Neural cell (in vitro differentiated cells): ENCODE results near the gene KMT5B. TPM values are rescaled to one million over a fixed set of nuclear protein-coding genes. Genes with fewer than 3 reads are reported as not detected.

Experiments used
- H2AFZ ChIP-seq: fragments of 200-600, 300-800 bp; sonication (generic), shearing (Covaris generic); 2 replicates; pipeline ENCODE4 v1.6.0; 2014; ENCODE audit warnings: low read depth, mild to moderate bottlenecking, antibody characterized with exemption, low read length, moderate library complexity
- H3F3A ChIP-seq: fragments of 200-600 bp; shearing (Covaris generic); 2 replicates; pipeline ENCODE4 v1.6.1; 2016; ENCODE audit warnings: mild to moderate bottlenecking, moderate library complexity, mixed read lengths, antibody characterized with exemption, low read length; ENCODE audit not compliant: insufficient read depth, poor library complexity, severe bottlenecking
- H3K27ac ChIP-seq: fragments of 200-600, 300-800 bp; sonication (generic), shearing (Covaris generic); 2 replicates; pipeline ENCODE4 v1.5.1; 2014; ENCODE audit warnings: mild to moderate bottlenecking, low read length, moderate library complexity
- H3K27me3 ChIP-seq: fragments of 300-800, 200-600 bp; sonication (generic), shearing (Covaris generic); 2 replicates; pipeline ENCODE4 v1.6.0; 2014; ENCODE audit warnings: mild to moderate bottlenecking, low read depth, low read length, moderate library complexity; ENCODE audit not compliant: insufficient read depth
- H3K36me3 ChIP-seq: fragments of 300-800, 200-600 bp; sonication (generic), shearing (Covaris generic); 2 replicates; pipeline ENCODE4 v1.5.1; 2014; ENCODE audit warnings: mild to moderate bottlenecking, antibody characterized with exemption, low read length, moderate library complexity; ENCODE audit not compliant: insufficient read depth
- H3K4me2 ChIP-seq: fragments of 300-800, 200-600 bp; sonication (generic), shearing (Covaris generic); 2 replicates; pipeline ENCODE4 v1.6.0; 2014; ENCODE audit warnings: mild to moderate bottlenecking, low read length
- H3K4me3 ChIP-seq: fragments of 300-800, 200-600 bp; sonication (generic), shearing (Covaris generic); 2 replicates; pipeline ENCODE4 v1.5.1; 2014; ENCODE audit warnings: mild to moderate bottlenecking, low read length, moderate library complexity
- H3K79me2 ChIP-seq: fragments of 200-600 bp; shearing (Covaris generic); replicated peaks from 2 replicates; pipeline ENCODE4 v1.6.0; 2014; ENCODE audit warnings: mild to moderate bottlenecking, low read length, moderate library complexity; ENCODE audit not compliant: insufficient read depth
- H3K9ac ChIP-seq: fragments of 300-800, 200-600 bp; sonication (generic), shearing (Covaris generic); 2 replicates; pipeline ENCODE4 v1.6.1; 2016; ENCODE audit warnings: mild to moderate bottlenecking, low read length, mixed read lengths
- H3K9me2 ChIP-seq: fragments of 200-600 bp; shearing (Covaris generic); 2 replicates; pipeline ENCODE4 v1.6.1; 2016; ENCODE audit warnings: mild to moderate bottlenecking, low read length, mixed read lengths; ENCODE audit not compliant: insufficient read depth
- H3K9me3 ChIP-seq: fragments of 200-600, 300-800 bp; sonication (generic), shearing (Covaris generic); 2 replicates; pipeline ENCODE4 v1.6.1; 2016; ENCODE audit warnings: mild to moderate bottlenecking, mixed run types, low read length, moderate library complexity, mixed read lengths
- H4K20me1 ChIP-seq: fragments of 200-600 bp; shearing (Covaris generic); 2 replicates; pipeline ENCODE4 v1.6.1; 2016; ENCODE audit warnings: mild to moderate bottlenecking, mixed run types; ENCODE audit not compliant: insufficient read depth
- EP300 ChIP-seq: fragments of 450-650 bp; conservative IDR thresholded peaks from 2 replicates; pipeline ENCODE4 v1.6.1; 2014; ENCODE audit warnings: antibody characterized with exemption, mild to moderate bottlenecking, moderate library complexity; ENCODE audit not compliant: poor library complexity, severe bottlenecking
- EZH2 ChIP-seq: fragments of 200-600, 300-800 bp; shearing (Covaris generic), sonication (generic); IDR thresholded peaks from 2 replicates; pipeline ENCODE4 v1.6.1; 2014; ENCODE audit warnings: antibody characterized with exemption, low read length, borderline replicate concordance, mild to moderate bottlenecking; ENCODE audit not compliant: insufficient read depth, poor library complexity, severe bottlenecking
- MXI1 ChIP-seq: fragments of 450-650 bp; conservative IDR thresholded peaks from 2 replicates; pipeline ENCODE4 v1.6.1; 2014; ENCODE audit warnings: antibody characterized with exemption, mild to moderate bottlenecking; ENCODE audit not compliant: poor library complexity, severe bottlenecking
- POLR2AphosphoS5 ChIP-seq: IDR thresholded peaks from 2 replicates; pipeline ENCODE4 v1.6.1; 2012
- RAD21 ChIP-seq: fragments of 450-650 bp; conservative IDR thresholded peaks from 2 replicates; pipeline ENCODE4 v1.6.1; 2014; ENCODE audit warnings: antibody characterized with exemption, mild to moderate bottlenecking, moderate library complexity
- REST ChIP-seq: IDR thresholded peaks from 2 replicates; pipeline ENCODE4 v1.6.1; 2012; ENCODE audit warnings: borderline replicate concordance
- SMC3 ChIP-seq: fragments of 450-650 bp; conservative IDR thresholded peaks from 2 replicates; pipeline ENCODE4 v1.6.1; 2014; ENCODE audit warnings: antibody characterized with exemption, mild to moderate bottlenecking, moderate library complexity; ENCODE audit not compliant: poor library complexity
- TAF1 ChIP-seq: IDR thresholded peaks from 2 replicates; pipeline ENCODE4 v1.6.1; 2012; ENCODE audit warnings: low read depth
- polyA plus RNA-seq: library from polyadenylated mRNA; depleted of rRNA; stranded (reverse); fragments of >200 nt; gene quantifications from 2 replicates; pipeline ENCODE4 v1.2.3, GENCODE V29; 2014
- TF ChIP-seq, protein P1 (sequence below): fragments of 450-650 bp; IDR thresholded peaks from 2 replicates; pipeline ENCODE4 v1.5.1; 2014; ENCODE audit warnings: antibody characterized with exemption, mild to moderate bottlenecking, moderate library complexity; ENCODE audit not compliant: poor library complexity, severe bottlenecking

KMT5B gene
- polyA plus RNA-seq, 1 donor from 2014 or later = 107 TPM

DNA sequence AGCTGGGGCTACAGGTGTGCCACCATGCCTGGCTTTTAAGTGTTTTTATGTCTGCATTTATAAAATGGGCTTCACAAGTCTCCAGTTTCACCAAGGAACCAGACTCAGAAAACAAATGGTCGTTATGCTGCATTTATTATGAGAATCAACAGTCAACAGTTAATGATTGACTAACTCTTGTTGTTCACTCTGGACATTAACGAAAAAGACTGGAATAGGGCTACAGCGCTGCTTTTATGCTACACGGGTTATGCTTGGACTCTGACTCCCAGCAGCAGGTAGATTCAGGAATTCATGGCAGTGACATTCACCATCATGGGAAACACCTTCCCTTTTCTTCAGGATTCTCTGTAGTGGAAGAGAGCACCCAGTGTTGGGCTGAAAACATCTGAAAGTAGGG lies 47.5 kb downstream of the KMT5B start:
- peaks cover 11% of the 10 kb centered on the region for H3K36me3 ChIP-seq

DNA sequence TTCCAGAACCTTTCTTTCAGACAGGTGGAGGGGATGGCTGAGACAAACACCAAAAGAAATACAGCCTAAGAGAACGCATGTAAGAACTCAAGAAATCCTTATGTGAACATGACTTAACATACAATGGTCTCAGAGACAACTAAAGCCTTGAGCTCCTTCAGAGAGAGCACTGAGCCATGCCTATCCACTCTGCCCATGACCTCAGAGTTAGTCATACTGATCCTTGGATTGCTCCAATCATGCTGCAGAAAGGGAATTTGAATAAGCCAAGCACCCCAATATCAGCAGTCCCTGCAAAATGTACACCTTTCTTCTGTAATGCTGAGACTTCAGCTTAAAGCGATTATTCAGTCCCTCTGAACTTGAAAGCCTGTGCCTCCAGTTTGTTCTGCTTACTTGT lies 48.7 kb downstream of the KMT5B start:
- Histone ChIP-seq H3K27ac (no peak overlapping the region), H3K27me3 (no peaks in the 10 kb centered on the region), H3K4me3 (no peak overlapping the region), H3K9ac (no peak overlapping the region), H3K4me2 (no peak overlapping the region), H3F3A (no peaks in the 10 kb centered on the region), H3K9me2 (no peaks in the 10 kb centered on the region), H2AFZ (no peak overlapping the region), H3K36me3 (peaks cover 4% of the 10 kb centered on the region), H3K79me2 (no peaks in the 10 kb centered on the region), H4K20me1 (no peaks in the 10 kb centered on the region), H3K9me3 (no peaks in the 10 kb centered on the region)
- TF ChIP-seq, protein P1, sequence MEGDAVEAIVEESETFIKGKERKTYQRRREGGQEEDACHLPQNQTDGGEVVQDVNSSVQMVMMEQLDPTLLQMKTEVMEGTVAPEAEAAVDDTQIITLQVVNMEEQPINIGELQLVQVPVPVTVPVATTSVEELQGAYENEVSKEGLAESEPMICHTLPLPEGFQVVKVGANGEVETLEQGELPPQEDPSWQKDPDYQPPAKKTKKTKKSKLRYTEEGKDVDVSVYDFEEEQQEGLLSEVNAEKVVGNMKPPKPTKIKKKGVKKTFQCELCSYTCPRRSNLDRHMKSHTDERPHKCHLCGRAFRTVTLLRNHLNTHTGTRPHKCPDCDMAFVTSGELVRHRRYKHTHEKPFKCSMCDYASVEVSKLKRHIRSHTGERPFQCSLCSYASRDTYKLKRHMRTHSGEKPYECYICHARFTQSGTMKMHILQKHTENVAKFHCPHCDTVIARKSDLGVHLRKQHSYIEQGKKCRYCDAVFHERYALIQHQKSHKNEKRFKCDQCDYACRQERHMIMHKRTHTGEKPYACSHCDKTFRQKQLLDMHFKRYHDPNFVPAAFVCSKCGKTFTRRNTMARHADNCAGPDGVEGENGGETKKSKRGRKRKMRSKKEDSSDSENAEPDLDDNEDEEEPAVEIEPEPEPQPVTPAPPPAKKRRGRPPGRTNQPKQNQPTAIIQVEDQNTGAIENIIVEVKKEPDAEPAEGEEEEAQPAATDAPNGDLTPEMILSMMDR = no peak
- TF ChIP-seq TAF1 = no peak
- no peak for TF ChIP-seq MXI1
- no peak for TF ChIP-seq EZH2
- no peak for TF ChIP-seq EP300
- TF ChIP-seq SMC3 = no peak

More for the DNA sequence above, 47.5 kb downstream of the KMT5B start:
- Histone ChIP-seq H3K79me2 (no peaks in the 10 kb centered on the region), H3K9me3 (no peaks in the 10 kb centered on the region), H3K4me3 (no peak overlapping the region), H3F3A (no peaks in the 10 kb centered on the region), H3K9ac (no peak overlapping the region), H4K20me1 (no peaks in the 10 kb centered on the region), H3K27me3 (no peaks in the 10 kb centered on the region), H3K4me2 (no peak overlapping the region), H3K9me2 (no peaks in the 10 kb centered on the region), H2AFZ (no peak overlapping the region), H3K27ac (no peak overlapping the region)
- TF ChIP-seq SMC3 = no peak
- no peak for TF ChIP-seq MXI1
- TF ChIP-seq, protein P1 = no peak
- no peak for TF ChIP-seq RAD21
- TF ChIP-seq TAF1 = no peak
- TF ChIP-seq EZH2 = no peak
- no peak for TF ChIP-seq REST
- no peak for TF ChIP-seq POLR2AphosphoS5
- no peak for TF ChIP-seq EP300
